Lung (tissue), 12 donors: ENCODE results near the gene RANBP3L. TPM values are rescaled to one million over a fixed set of nuclear protein-coding genes. Genes with fewer than 3 reads are reported as not detected.

Source experiments
- ATAC-seq: fragments of 200-7000 bp; cut with Tn5 transposase; one replicate; pipeline ENCODE4 v1.9.1; 2020; ENCODE audit warnings: moderate number of reproducible peaks; ENCODE audit not compliant: insufficient read depth, low FRiP score
- DNase-seq, 3 donors: peaks; one replicate each; pipeline ENCODE4 v3.0.0-alpha.2; 2013 to 2017
- H3K27ac ChIP-seq, 2 donors: one replicate each; pipeline ENCODE4 v1.5.1; 2013; ENCODE audit warnings: mild to moderate bottlenecking in 2 of 2, moderate library complexity in 2 of 2, control low read depth in 1 of 2, inconsistent platforms in 1 of 2, low read depth in 1 of 2, low read length in 1 of 2
- H3K27me3 ChIP-seq, 3 donors: one replicate each; pipeline ENCODE4 v1.5.1; 2013; ENCODE audit warnings: low read length in 2 of 3; ENCODE audit not compliant: control insufficient read depth in 3 of 3, insufficient read depth in 3 of 3
- H3K36me3 ChIP-seq, 4 donors: one replicate each; pipeline ENCODE4 v1.5.1; 2013; ENCODE audit warnings: low read length in 4 of 4, mild to moderate bottlenecking in 1 of 4, moderate library complexity in 1 of 4; ENCODE audit not compliant: control insufficient read depth in 4 of 4, insufficient read depth in 4 of 4
- H3K4me1 ChIP-seq, 5 donors: one replicate each; pipeline ENCODE4 v1.5.1; 2013; ENCODE audit warnings: low read length in 5 of 5, mild to moderate bottlenecking in 2 of 5, moderate library complexity in 1 of 5; ENCODE audit not compliant: control insufficient read depth in 5 of 5, insufficient read depth in 5 of 5
- H3K4me3 ChIP-seq: one replicate; pipeline ENCODE4 v1.5.1; 2013; ENCODE audit warnings: mild to moderate bottlenecking, control low read depth, moderate library complexity
- H3K9ac ChIP-seq, 2 donors: one replicate each; pipeline ENCODE4 v1.5.1; 2013; ENCODE audit warnings: low read length in 2 of 2, control low read depth in 1 of 2; ENCODE audit not compliant: insufficient read depth in 1 of 2
- H3K9me3 ChIP-seq, 4 donors: one replicate each; pipeline ENCODE4 v1.5.1; 2013; ENCODE audit warnings: low read length in 3 of 4, mild to moderate bottlenecking in 1 of 4, moderate library complexity in 1 of 4; ENCODE audit not compliant: control insufficient read depth in 4 of 4, insufficient read depth in 3 of 4
- CTCF ChIP-seq: IDR thresholded peaks from 2 replicates; pipeline ENCODE4 v1.5.1; 2012; ENCODE audit warnings: mild to moderate bottlenecking; ENCODE audit errors: control extremely low read depth, extremely low read depth
- WGBS, 2 donors: extraction: QIAGEN DNeasy Blood & Tissue Kit; methylation state at CpG; one replicate each; pipeline ENCODE4 v1.1.7; 2013; 5-methylcytosine and 5-hydroxymethylcytosine counted together
- polyA plus RNA-seq, 2 donors: library from polyadenylated mRNA; stranded (reverse); fragments of 200-250 nt; gene quantifications; one replicate each; pipeline ENCODE4 v1.2.1, GENCODE V29; 2013
- total RNA-seq, 2 donors: library from RNA; depleted of rRNA in 1 of 2; stranded (reverse); fragments of >200 nt in 1 of 2; gene quantifications; one replicate each; pipeline ENCODE4 v1.2.1, GENCODE V29; 2014 to 2021
- donor health status: control.
- donor health status: control.
- donor health status: Bipolar disorder and iron deficiency.
- donor health status: healthy.
- donor health status: DM: yes; HTN: yes; CAD: no.

Gene RANBP3L
- total and polyA plus RNA-seq, 4 donors: 0.08 to 2.3 (median 0.66) TPM

- no peaks in the 10 kb centered on the region for H3K9me3 ChIP-seq
- no peak overlapping the region for H3K9ac ChIP-seq
- H3K27me3 ChIP-seq: no peaks in the 10 kb centered on the region
- no peak for TF ChIP-seq CTCF
- peaks cover 3 to 21% (median 6%) of the 10 kb centered on the region in 4 donors for H3K36me3 ChIP-seq
- no peak overlapping the region for H3K4me3 ChIP-seq
- peaks cover 0 to 10% (median 0%) of the 10 kb centered on the region in 5 donors for H3K4me1 ChIP-seq
- ATAC-seq (no peak), DNase-seq (no peak)
- no peak overlapping the region for H3K27ac ChIP-seq
Measured at GRCh38 chr5:36206913-36207312, 94.8 kb downstream of the RANBP3L start.

GRCh38 chr5:36205329-36205728 lies 96.4 kb downstream of the RANBP3L start:
- ATAC-seq: no peak
- Histone ChIP-seq H3K4me3 (no peak overlapping the region), H3K4me1 (peaks cover 0 to 10% (median 0%) of the 10 kb centered on the region in 5 donors), H3K9me3 (no peaks in the 10 kb centered on the region), H3K27ac (no peak overlapping the region), H3K27me3 (no peaks in the 10 kb centered on the region), H3K9ac (no peak overlapping the region), H3K36me3 (peaks cover 5 to 21% (median 7%) of the 10 kb centered on the region in 4 donors)
- TF ChIP-seq CTCF: no peak
- DNase-seq: no peak
- 95 to 96% methylated on average over 2 of the region's 2 CpGs for WGBS, 2 donors

- Histone ChIP-seq H3K4me1 (peaks cover 0 to 10% (median 0%) of the 10 kb centered on the region in 5 donors), H3K9me3 (no peaks in the 10 kb centered on the region), H3K36me3 (peaks cover 5 to 25% (median 9%) of the 10 kb centered on the region in 4 donors), H3K9ac (no peak overlapping the region), H3K27ac (peak overlapping the region in 1 of 2 donors; percentile 33), H3K27me3 (no peaks in the 10 kb centered on the region), H3K4me3 (no peak overlapping the region)
- WGBS, 2 donors: 56 to 58% methylated on average over 3 of the region's 3 CpGs
- DNase-seq (peak in 1 of 3 donors; percentile 16), ATAC-seq (no peak)
- TF ChIP-seq CTCF: no peak
Measured at GRCh38 chr5:36202521-36202961, 99.2 kb downstream of the RANBP3L start.

GRCh38 chr5:36200513-36200912 lies 101.2 kb downstream of the RANBP3L start:
- DNase-seq: no peak
- H3K9me3 ChIP-seq: no peaks in the 10 kb centered on the region
- peaks cover 4 to 32% (median 17%) of the 10 kb centered on the region in 4 donors for H3K36me3 ChIP-seq
- WGBS, 2 donors: 95 to 96% methylated on average over 4 of the region's 4 CpGs
- H3K9ac ChIP-seq: no peak overlapping the region
- H3K27ac ChIP-seq: no peak overlapping the region
- H3K4me3 ChIP-seq: no peak overlapping the region
- no peaks in the 10 kb centered on the region for H3K27me3 ChIP-seq
- TF ChIP-seq CTCF: no peak
- peaks cover 0 to 10% (median 0%) of the 10 kb centered on the region in 5 donors for H3K4me1 ChIP-seq
- no peak for ATAC-seq
